T-helper 1 cell (primary cell): ENCODE results near the gene FCRL1.

ENCODE experiments used
- DNase-seq, 5 donors: peaks; one replicate each; pipeline ENCODE4 v3.0.0-alpha.2; 2012 to 2020
- total RNA-seq, 4 donors: gene quantifications; one replicate each; lab custom pipeline; 2026; lab: John Stamatoyannopoulos, UW

FCRL1 gene
- total RNA-seq, result 0 to 1.8 (median 0.57) reads per million in 4 donors

- no peak for DNase-seq
Measured at GRCh38 chr1:157819896-157820295, at the start of gene FCRL1. TSS of gene FCRL1 (minus strand) at chr1:157820120. CDS start at chr1:157820037, 83 bp downstream.

- DNase-seq, result no peak
Measured at GRCh38 chr1:157868654-157869053, 48.7 kb upstream of the FCRL1 start.

GRCh38 chr1:157862114-157863070 lies 42.5 kb upstream of the FCRL1 start:
- DNase-seq, result no peak

GRCh38 chr1:157856538-157856937 lies 36.6 kb upstream of the FCRL1 start:
- no peak for DNase-seq

GRCh38 chr1:157852476-157852875 lies 32.6 kb upstream of the FCRL1 start:
- no peak for DNase-seq

GRCh38 chr1:157849229-157849875 lies 29.4 kb upstream of the FCRL1 start:
- DNase-seq, result no peak

GRCh38 chr1:157844089-157844830 lies 24.3 kb upstream of the FCRL1 start:
- DNase-seq, result no peak

GRCh38 chr1:157842939-157843338 lies 23.0 kb upstream of the FCRL1 start:
- no peak for DNase-seq

GRCh38 chr1:157841708-157842107 lies 21.8 kb upstream of the FCRL1 start, which contains the start of gene CD5L:
TSS of gene CD5L (minus strand) at chr1:157841808. CDS start at chr1:157841701, 107 bp downstream.
- DNase-seq, result no peak

- no peak for DNase-seq
Measured at GRCh38 chr1:157838966-157839365, 19.0 kb upstream of the FCRL1 start.

GRCh38 chr1:157834430-157834829 lies 14.5 kb upstream of the FCRL1 start:
- DNase-seq, result no peak

GRCh38 chr1:157833145-157833544 lies 13.2 kb upstream of the FCRL1 start:
- no peak for DNase-seq

- no peak for DNase-seq
Measured at GRCh38 chr1:157831968-157832626, 12.2 kb upstream of the FCRL1 start.

- DNase-seq, result no peak
Measured at GRCh38 chr1:157830887-157831286, 11.0 kb upstream of the FCRL1 start.

GRCh38 chr1:157829711-157830110 lies 9.8 kb upstream of the FCRL1 start:
- no peak for DNase-seq

GRCh38 chr1:157829210-157829609 lies 9.3 kb upstream of the FCRL1 start:
- DNase-seq, result no peak

- DNase-seq, result no peak
Measured at GRCh38 chr1:157820299-157820698, 379 bp upstream of the FCRL1 start.

GRCh38 chr1:157819215-157819614 lies 705 bp downstream of the FCRL1 start:
- DNase-seq, result no peak

GRCh38 chr1:157813269-157813668 lies 6.7 kb downstream of the FCRL1 start:
- no peak for DNase-seq

GRCh38 chr1:157806431-157807149 lies 13.3 kb downstream of the FCRL1 start:
- no peak for DNase-seq

- no peak for DNase-seq
Measured at GRCh38 chr1:157803851-157804250, 16.1 kb downstream of the FCRL1 start.

- DNase-seq, result no peak
Measured at GRCh38 chr1:157799996-157800395, 19.9 kb downstream of the FCRL1 start.
